Endothelial cell of umbilical vein (primary cell): ENCODE data around the gene SUDS3.

ENCODE experiments used
- EZH2 ChIP-seq: IDR thresholded peaks from 2 replicates; pipeline ENCODE4 v1.6.1; 2012; ENCODE audit warnings: borderline replicate concordance, low read depth, mild to moderate bottlenecking, moderate library complexity, low read length, inconsistent platforms; ENCODE audit not compliant: severe bottlenecking
- POLR2A ChIP-seq: IDR thresholded peaks from 2 replicates; pipeline ENCODE4 v1.6.1; 2012; ENCODE audit warnings: low read depth, mild to moderate bottlenecking, control low read depth, low read length
- POLR2AphosphoS5 ChIP-seq: IDR thresholded peaks from 2 replicates; pipeline ENCODE4 v1.6.1; 2012; ENCODE audit warnings: low read depth, mild to moderate bottlenecking, control low read depth, low read length, moderate library complexity; ENCODE audit not compliant: insufficient read depth
- TF ChIP-seq, protein P1 (sequence below), 2 donors: IDR thresholded peaks; 1 replicate in 1 of 2; 2 replicates in 1 of 2; pipeline ENCODE4 v1.5.1; 2011; ENCODE audit warnings: low read length in 2 of 2, mild to moderate bottlenecking in 2 of 2, moderate library complexity in 2 of 2, control low read depth in 1 of 2, inconsistent platforms in 1 of 2, low read depth in 1 of 2; ENCODE audit not compliant: insufficient read depth in 1 of 2; ENCODE audit errors: extremely low read depth in 1 of 2

DNA sequence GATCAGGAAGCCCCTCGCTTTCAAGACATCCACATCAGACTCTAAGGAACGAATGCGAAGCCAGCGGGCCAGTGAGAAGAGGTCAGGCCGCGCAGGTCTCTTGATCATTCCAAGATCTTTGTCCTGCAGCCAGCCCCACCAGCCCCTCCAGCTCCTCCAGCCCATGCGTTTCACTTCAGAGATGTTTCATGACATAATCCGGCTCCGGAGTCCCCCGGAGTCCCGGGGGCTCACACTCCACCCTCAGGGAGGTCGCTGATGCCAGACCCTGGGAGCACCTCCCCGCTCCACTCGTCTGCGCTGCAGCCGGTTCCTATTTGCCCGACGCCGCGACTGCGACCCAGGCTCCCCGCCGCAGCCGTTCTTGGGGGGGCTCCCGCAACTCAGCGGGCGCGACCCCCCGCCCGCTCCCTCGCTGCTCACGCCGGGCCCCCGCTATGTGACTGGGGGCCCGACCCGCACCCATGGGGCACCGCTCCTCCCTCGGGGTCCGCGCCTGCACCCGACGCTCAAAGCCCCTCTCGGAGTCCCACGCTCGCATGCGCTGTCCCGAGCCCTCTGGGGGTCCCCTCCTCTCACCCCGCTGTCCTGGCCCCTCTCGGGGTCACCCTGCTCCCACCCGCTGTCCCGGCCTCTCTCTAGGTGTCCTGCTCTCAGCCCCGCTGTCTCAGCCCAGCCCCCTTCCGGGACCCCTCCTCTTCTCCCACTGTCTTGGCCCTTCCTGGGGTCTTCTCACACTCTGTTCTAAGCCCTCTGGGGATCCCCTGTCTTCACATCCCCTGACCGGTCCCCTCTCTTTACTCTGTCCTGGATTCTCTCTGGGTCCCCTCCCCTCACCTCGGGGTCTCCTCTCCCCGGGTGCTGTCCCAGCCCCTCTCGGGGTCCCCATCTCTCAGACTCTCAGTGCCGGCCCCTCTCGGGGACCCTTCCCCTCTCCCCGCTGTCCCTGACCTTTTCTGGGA is 4.8 kb upstream of the SUDS3 start:
- TF ChIP-seq, protein P1, sequence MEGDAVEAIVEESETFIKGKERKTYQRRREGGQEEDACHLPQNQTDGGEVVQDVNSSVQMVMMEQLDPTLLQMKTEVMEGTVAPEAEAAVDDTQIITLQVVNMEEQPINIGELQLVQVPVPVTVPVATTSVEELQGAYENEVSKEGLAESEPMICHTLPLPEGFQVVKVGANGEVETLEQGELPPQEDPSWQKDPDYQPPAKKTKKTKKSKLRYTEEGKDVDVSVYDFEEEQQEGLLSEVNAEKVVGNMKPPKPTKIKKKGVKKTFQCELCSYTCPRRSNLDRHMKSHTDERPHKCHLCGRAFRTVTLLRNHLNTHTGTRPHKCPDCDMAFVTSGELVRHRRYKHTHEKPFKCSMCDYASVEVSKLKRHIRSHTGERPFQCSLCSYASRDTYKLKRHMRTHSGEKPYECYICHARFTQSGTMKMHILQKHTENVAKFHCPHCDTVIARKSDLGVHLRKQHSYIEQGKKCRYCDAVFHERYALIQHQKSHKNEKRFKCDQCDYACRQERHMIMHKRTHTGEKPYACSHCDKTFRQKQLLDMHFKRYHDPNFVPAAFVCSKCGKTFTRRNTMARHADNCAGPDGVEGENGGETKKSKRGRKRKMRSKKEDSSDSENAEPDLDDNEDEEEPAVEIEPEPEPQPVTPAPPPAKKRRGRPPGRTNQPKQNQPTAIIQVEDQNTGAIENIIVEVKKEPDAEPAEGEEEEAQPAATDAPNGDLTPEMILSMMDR (IDR thresholded peaks at IDR 0.05; ENCODE audit: extremely low read depth in 1 of 2, insufficient read depth in 1 of 2, low read depth in 1 of 2, low read length in 2 of 2), result no peak
- TF ChIP-seq POLR2AphosphoS5 (no peak), POLR2A (no peak), EZH2 (no peak)
